GM19239 (cell line): ENCODE data around the gene LRMDA.

ENCODE experiments used
- DNase-seq: peaks from one replicate; pipeline ENCODE4 v3.0.0; 2011; ENCODE audit warnings: low spot score; ENCODE audit not compliant: insufficient read length
- FAIRE-seq: peaks from 2 replicates; lab custom pipeline; 2011; peaks lifted over from hg19 to GRCh38; lab: Jason Lieb, UNC

The LRMDA gene

DNA sequence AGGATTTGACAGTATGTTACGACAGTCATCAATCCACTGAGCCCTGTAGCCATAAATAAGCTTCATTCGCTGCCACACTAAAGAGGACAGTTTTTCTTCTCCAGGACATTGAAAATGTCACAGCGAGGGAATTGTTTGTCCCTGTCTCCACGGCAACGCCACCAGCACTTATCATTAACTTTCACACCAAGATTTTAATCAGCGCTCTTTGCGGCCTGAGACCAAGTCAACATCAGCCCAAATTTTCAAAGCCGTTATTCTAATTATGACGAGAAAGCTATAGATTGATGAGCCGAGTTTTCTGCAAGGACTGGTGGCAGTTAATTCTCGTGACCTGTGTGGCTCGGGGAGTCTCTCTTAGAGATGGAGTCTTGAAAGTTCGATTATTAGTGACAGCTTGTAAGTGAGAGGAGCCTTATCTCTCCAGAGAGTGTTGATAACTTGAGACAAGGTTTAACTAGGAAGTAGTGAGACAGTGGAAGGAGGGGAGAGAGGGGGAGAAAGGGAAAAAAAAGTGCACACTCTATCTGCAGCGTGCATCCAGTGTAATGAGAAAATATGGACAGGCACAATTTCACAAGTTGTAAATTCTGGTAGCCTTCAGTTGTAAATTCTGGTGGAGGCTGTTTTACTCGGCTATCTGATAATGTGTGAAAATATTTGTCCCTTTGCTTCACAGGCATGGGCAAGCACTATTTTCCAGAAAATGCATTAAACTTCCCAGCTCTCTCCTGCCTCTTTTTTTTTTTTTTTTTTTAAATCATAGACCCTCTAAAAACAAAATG, 473.3 kb downstream of the LRMDA start:
- FAIRE-seq = no peak
- DNase-seq = no peak

DNA sequence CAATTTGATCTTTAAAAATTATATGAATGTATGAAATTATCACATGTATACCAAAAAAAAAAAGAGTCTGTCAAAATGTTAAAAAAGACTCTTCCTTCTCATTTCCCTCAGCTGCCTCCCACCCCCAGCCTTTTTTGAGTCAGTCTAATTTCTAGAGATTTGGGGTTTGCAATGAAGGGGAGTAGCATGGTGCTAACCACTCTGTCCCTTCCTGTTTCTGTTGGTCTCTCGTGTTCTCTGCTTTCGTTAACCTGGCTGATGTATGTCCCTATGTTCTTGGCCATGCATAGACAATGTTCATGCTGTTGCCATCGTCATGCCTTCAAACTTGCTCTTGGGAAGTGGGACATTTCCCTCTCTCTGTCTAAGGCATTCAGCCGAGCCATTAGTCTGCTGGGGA, 474.1 kb downstream of the LRMDA start:
- no peak for FAIRE-seq

DNA sequence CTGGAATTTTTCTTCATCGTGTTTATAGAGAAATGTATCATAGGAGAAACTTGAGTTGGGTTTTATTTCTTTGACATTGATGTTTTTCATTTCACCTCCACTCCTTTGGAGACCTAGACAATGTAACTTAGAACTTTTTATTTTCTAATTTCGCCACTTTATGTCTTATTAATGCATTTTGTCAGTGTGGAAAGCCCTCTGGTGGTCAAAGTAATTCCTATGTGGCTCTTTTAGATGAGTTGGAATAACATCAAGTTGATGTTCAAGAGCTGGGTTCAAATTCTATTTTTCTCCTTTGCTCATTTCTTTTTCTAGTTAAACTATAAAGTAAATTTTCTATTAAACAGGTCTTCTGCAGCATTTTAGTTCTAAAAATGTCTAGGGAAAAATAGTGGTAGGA, 478.6 kb downstream of the LRMDA start:
- DNase-seq (no peak), FAIRE-seq (no peak)

More for the DNA sequence above, 474.1 kb downstream of the LRMDA start:
- no peak for DNase-seq

DNA sequence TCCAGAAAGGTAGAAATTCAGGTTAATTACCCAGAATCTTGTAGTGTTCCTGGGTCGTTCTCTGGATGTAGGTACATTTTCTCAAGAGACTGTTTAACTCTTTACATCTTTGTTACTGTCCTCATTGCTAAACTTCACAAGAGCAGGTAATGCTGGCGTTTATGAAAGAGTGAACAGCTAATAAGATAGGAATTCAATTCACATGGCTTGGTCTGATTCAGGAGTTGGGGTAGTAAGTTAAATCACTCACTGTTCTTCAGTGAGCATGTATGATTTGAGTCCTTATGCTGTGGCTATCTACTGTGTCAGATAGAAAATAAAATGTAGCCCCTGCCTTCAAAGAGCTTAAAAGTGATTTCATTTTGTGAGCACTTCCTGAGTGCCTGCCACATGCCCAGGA, 480.0 kb downstream of the LRMDA start:
- DNase-seq = no peak
- no peak for FAIRE-seq

DNA sequence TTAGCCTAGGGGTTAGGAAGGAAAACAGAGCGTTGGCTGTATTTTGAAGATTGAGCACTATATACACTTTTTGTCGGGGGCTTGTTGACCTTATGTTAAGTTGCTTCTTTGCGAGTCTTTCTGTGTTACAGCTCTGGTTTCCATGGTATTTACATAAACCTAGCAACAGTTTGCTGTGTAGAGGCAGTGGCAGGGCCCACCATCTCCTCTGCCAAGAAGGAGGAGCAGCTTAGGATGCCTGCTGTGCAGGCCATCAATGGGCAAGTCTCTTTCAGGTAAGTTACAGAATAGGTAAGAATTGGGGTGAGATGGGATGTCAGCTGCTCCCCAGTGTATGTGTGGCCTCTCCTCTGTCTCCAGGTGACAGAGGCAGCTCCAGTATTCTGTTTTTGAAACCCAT, 485.5 kb downstream of the LRMDA start:
- FAIRE-seq = no peak

DNA sequence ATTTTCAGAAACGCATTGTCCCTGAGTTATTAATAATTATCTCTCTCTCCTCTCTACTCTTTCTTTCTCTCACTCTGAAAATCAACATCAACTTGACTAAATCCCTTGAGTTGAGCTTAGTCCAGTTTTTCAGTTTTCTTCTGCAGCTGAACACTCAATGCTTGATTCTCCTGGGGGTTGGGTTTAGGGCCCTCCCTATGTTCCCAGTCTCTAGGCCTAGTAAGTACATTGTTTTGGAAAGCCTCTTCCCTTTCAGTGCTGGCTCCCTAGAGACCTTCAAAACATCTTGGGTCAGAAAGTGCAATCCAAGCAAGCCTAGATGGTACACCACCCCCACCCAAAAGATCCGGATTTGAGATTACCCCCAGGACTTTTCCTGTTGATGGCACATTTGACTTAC, 488.5 kb downstream of the LRMDA start:
- DNase-seq = no peak
- no peak for FAIRE-seq

More for the DNA sequence above, 485.5 kb downstream of the LRMDA start:
- DNase-seq = no peak

DNA sequence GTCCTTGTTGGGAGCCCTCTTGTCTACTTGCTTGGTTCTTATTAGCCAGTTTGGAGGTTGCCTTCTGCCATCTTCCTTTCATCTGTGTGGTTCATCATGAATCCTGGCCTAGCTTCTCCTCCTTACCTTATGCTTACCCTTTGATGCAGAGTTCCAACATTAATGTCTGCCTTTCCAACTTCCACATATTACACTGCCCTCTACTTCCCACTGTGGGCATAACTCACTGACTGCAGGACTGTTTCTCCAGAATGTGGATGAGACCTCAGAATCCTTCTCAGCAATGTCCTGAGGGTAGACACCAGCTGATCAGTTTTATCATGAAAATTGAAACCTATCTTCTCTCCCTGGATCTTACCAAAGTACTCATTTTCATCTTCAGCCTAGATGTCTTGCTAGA, 491.0 kb downstream of the LRMDA start:
- no peak for DNase-seq
- no peak for FAIRE-seq

DNA sequence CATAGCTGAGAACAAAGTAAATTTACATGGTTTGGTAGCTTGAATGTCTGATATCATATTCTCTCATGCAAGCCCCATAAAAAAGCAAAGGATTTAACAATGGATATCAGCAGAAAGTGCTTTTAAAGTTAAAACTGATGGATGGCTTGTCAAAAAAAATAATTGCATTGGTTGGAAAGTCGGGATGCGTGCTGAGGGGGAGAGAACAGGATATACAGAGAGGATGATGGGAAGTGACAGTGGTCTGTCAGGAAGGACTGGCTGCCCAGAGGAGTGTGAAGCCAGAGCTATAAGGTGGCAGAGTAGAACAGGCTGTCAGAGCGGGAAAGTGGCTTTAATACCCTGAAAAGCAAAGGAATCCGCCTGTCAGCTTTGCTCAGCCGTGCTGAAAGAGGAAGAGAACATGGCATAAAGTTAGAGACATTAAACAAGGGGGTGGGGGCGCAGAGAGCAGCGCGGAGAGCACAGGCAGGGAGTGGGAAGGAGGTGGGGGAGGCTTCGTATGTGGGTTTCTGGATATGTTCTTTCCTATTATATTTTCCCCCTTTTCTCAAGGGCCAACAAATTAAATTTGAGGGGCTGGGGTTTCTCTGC, 493.0 kb downstream of the LRMDA start:
- FAIRE-seq = no peak

DNA sequence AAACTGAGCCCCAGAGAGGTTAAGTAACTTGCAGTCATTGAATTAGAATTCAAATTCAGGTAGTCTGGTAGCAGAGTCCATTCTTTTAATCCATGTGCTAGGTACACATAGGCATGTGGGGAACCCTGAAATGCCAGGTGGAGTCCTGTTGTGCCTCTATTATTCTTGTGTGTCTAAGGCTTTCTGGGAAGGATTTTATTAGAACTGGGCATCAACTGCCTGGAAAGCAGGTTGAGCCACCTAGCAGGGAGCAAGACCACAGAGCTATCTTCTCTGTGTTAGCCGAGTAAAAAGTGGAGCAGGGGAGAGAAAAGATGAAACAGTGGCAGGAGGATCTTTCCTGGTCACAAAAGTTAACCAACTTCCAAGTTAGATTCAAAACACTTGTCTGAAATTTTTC, 494.6 kb downstream of the LRMDA start:
- FAIRE-seq (no peak), DNase-seq (no peak)

More for the DNA sequence above, 493.0 kb downstream of the LRMDA start:
- no peak for DNase-seq

DNA sequence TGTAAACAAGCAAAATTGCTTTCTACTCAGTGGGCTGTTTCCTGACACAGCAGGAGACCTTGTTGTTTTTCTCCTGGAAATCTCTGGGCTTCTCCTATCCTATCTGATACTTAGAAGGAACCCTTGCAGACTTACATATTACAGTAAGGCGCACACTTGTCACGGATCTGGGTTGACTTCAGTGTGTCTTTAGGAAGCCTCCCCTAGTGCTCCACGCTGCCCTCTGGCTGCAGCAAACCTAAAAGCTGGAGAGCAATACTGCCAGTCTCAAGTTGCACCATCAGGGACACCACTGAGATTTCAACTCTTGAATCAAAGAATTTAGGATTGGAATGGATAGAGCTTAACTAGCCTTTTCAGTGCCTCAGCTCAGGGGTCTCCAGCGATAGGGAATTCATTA, 495.3 kb downstream of the LRMDA start:
- no peak for DNase-seq
- no peak for FAIRE-seq

DNA sequence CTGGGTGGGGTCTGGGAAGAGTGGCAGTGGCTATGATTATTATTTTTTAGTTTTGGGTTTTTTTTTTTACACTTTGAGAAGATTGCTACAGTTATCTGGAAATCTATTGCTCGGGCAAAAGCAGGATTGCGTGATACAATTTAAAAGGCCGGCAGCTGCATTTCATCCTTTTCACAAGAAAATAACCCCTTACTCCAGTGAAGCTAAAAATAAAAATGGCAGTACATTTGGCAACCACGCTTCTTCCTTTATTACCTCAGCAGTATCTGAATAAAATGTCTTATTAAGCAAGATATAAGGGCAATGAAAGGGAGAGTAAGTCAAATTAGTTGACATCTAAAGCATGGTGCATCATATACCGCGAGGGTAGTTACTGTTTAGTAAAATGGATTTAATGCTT, 496.8 kb downstream of the LRMDA start:
- no peak for DNase-seq
- FAIRE-seq = no peak

DNA sequence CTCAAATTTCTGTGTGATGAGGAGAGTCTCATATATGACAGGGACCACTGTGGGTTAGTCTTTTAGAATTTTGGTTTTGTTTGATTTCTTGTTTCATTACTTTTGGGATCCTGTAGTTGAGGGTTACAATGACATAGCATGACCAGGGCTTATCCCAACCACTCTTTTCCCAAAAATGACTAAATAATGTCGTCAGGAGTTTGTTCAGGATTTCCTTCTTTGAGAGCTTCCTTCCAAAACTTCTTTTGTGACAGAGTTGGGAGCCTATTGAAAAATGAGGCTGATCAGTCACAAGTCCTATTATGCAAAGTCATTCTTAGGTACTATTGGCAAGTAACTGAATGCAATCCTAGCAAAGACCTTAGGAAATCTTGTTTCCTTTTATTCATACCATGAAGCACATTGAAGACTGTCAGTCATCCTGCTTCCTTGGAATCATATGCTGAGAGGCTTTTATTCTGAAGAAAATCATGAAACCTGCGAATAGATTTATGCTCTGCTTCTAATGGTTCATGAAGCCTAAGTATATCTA, 498.3 kb downstream of the LRMDA start:
- no peak for FAIRE-seq
- no peak for DNase-seq

DNA sequence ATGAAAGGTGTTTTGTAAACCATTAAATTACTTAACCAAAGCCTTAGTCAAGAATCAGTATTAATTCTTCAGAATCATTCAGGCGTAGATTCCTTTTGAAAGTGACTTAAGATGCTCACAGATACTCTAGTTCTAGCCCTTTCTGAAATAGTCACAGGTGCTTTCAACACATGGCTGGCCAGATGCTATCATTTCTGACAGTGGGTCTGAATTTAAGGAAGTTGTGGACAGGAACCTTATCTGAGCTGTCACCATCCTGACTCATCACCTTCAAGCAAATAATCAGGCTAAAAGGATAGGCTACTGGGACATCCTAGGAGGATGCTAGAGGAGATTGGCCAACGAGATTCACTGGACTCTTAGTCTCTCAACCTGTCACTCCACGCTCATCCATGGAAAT, 501.5 kb downstream of the LRMDA start:
- DNase-seq = no peak
- no peak for FAIRE-seq

DNA sequence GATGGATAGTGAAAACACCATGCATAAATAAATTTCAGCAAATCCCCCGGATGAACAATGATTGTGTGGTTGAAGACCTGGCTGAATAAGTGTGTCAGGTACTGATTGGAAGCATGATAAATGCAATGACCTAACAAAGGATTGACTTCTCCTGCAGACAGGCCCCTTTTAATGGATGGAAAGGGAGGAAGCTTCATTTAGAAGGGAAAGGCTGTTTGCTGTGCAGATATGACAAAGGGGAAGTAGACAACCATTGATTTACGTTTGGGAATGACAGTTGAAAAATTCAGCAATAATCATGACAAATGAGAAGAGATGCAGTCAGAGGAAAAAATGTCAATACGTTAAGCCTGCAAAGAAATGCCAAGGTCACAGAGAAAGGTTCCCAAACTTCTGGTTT, 503.8 kb downstream of the LRMDA start:
- DNase-seq (no peak), FAIRE-seq (no peak)

DNA sequence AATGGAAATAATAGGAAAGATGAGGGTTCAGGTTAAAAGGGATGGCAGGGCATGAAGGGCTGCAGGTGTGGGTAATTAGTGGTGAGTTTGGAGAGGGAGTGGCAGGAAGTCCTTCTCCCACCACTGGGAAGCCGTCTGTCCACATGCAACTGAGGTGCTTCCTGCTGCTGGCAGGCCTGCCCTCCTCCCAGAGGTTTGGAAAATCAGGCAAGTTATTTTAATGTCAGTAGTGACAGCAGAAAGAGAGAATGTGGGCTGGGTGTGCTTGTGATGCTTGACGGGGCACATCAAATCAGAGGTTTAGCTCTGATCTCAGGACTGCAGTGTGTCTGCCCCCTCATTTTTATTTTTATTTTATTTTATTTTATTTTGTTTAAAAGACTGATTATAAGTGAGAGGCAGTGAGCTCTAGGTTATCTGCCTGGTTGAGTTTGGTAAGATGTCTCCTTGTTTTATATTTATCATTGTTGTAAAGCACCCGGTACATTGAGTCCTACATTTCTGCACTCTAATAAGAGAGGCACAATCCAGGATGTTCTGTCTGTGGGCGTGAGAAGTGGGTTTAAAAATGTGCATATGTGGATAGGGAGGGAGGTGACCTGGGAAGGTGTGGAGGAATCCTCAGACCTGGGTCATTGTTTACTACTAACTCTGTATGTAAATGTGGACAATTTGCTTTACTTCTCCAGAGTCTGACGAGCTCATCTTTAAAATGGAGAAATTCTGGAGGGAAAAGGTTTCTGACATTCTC, 504.4 kb downstream of the LRMDA start:
- no peak for DNase-seq
- no peak for FAIRE-seq

DNA sequence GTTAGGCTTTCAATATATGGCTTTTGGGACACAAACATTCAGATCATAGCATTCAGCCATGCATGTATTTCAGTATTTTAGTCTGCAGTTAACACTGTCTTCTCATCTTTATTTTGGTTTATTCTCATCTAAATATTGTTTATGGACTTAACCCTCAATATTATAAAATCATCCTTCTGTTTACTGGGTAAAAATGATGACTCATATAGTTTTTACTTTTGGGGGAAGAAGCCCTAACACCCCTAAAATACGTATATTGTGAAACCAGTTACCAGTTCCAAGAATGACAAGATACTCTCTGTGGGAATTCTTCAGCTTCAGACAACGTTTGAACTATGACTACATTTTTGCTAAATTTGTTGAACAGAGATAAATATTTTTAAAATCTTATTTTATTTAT, 505.4 kb downstream of the LRMDA start:
- FAIRE-seq (no peak), DNase-seq (no peak)

DNA sequence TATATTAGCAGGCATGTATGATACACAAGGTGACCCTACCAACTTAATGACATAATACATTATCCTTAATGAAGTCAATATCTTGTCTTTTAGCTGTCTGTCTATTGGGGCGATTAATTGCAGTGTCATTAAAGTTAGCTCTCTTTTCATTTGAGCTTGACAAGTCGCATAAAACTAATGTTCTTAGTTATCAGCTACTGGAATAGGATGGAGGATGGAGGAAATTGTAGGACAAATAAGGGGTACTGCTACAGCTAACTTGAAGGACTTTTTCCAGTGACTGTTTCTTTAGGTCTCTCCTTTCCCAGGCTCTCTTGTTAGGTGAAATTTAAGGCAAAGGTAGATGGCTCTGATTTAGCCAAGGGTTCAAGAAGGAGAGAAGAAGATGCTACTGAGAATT, 506.4 kb downstream of the LRMDA start:
- DNase-seq = no peak
- FAIRE-seq = no peak

DNA sequence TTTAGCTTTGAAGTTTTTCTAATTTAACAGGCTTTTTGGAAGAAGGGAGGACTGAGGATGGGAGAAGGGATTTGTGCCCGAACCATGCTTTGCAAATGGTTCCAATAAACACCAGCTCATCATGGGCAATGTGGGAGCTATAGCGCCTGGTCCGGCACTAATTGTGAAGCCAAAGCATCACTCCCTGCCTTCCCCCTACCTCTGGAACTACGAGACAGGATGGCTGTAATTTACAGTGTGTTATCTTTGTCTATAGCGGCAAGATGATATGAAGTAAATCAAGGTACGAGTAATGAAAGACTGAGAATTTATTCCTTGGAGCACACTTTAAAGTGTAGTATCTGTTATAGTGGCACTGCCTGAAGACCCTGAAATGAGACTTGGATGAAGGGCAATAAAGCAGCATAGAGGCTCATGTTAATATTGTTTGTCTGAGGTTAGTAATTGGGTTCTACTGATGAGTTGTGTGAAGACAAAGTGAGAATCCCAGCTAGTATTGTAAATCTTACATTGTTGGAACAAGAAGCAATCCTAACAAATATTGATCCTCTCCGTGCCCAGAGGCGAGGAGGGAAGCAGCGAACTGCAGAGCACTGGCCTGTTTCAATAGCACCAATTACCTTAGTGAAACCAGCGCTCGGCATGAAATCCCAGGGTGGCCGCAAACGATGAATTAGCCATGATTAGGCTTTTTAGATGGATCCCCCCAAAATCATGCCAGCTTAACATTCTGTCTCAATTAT, 507.1 kb downstream of the LRMDA start:
- FAIRE-seq (no peak), DNase-seq (no peak)

DNA sequence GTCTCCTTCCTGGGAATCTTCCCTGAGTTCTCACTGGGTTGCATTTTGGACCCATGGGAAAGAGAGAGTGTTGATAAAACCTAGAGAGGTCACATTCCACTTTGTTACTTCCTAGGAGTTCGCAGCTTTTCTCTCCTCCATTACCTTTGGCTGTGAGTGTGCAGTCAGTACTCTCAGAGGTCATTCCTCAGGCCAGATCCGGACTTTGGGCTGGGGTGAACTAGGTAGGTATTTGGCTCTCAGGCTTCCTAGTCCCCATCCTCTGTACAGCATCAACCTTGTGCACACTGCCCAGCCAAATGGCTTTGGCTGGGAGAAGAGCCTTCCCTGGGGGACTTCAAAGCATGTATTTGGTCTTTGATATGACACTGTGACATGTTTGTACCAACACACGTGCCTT, 508.1 kb downstream of the LRMDA start:
- FAIRE-seq = no peak
- no peak for DNase-seq

DNA sequence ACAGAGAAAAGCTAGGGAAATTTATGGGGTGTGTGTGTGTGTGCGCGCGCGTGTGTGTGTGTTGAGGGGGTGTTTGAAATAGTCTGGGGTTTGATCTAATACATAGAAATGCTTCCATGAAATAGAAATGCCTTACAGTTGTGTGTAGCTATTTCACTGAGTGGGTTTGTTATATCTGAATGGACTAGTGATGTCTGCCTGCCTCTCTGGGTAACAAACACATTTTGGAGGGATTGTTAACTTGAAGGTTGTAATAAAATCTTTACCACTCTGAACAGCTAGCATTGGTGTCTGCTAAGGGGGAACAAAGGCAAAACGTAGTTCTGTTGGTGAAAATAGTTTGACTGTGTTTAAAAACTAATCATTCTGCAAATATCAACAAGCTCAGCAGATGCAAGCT, 509.3 kb downstream of the LRMDA start:
- DNase-seq = no peak
- FAIRE-seq = no peak
